GM23248 (cell line): ENCODE data around the gene SMCO3. TPM values are rescaled to one million over a fixed set of nuclear protein-coding genes. Genes with fewer than 3 reads are reported as not detected.

Source experiments
- DNase-seq: peaks from one replicate; pipeline ENCODE4 v3.0.0-alpha.2; 2015
- H2AFZ ChIP-seq: fragments of 200-600 bp; sonication (generic); 2 replicates; pipeline ENCODE4 v1.6.1; 2016; ENCODE audit warnings: antibody characterized with exemption
- H3F3A ChIP-seq: fragments of 200-600 bp; sonication (generic); 2 replicates; pipeline ENCODE4 v1.6.1; 2016; ENCODE audit warnings: mild to moderate bottlenecking, antibody characterized with exemption, mixed run types; ENCODE audit not compliant: insufficient read depth
- H3K27ac ChIP-seq: fragments of 200-600 bp; sonication (generic); 2 replicates; pipeline ENCODE4 v1.5.1; 2016; ENCODE audit warnings: mild to moderate bottlenecking
- H3K27me3 ChIP-seq: fragments of 200-600 bp; sonication (generic); replicated peaks from 2 replicates; pipeline ENCODE4 v1.6.1; 2016; ENCODE audit warnings: mild to moderate bottlenecking; ENCODE audit not compliant: insufficient read depth
- H3K36me3 ChIP-seq: fragments of 200-600 bp; sonication (generic); 2 replicates; pipeline ENCODE4 v1.6.1; 2016; ENCODE audit warnings: low read depth, mild to moderate bottlenecking
- H3K4me1 ChIP-seq: fragments of 200-600 bp; sonication (generic); 2 replicates; pipeline ENCODE4 v1.6.1; 2016; ENCODE audit warnings: mild to moderate bottlenecking; ENCODE audit not compliant: insufficient read depth
- H3K4me2 ChIP-seq: fragments of 200-600 bp; sonication (generic); one replicate; pipeline ENCODE4 v1.6.1; 2016; ENCODE audit warnings: mild to moderate bottlenecking; ENCODE audit not compliant: unreplicated experiment
- H3K4me3 ChIP-seq: fragments of 200-600 bp; sonication (generic); 2 replicates; pipeline ENCODE4 v1.5.1; 2016; ENCODE audit warnings: mild to moderate bottlenecking
- H3K79me2 ChIP-seq: fragments of 200-600 bp; sonication (generic); 2 replicates; pipeline ENCODE4 v1.6.1; 2016; ENCODE audit warnings: mild to moderate bottlenecking; ENCODE audit not compliant: insufficient read depth
- H3K9ac ChIP-seq: fragments of 200-600 bp; sonication (generic); 2 replicates; pipeline ENCODE4 v1.6.1; 2016; ENCODE audit warnings: mild to moderate bottlenecking
- H3K9me2 ChIP-seq: fragments of 200-600 bp; sonication (generic); 2 replicates; pipeline ENCODE4 v1.6.1; 2016; ENCODE audit warnings: mixed run types, mild to moderate bottlenecking, moderate library complexity; ENCODE audit not compliant: insufficient read depth
- H3K9me3 ChIP-seq: fragments of 200-600 bp; sonication (generic); one replicate; pipeline ENCODE4 v1.6.1; 2017; ENCODE audit warnings: low read depth
- H4K20me1 ChIP-seq: fragments of 200-600 bp; sonication (generic); 2 replicates; pipeline ENCODE4 v1.6.0; 2016; ENCODE audit not compliant: insufficient read depth
- EZH2 ChIP-seq: fragments of 200-600 bp; sonication (generic); IDR thresholded peaks from 2 replicates; pipeline ENCODE4 v1.6.1; 2018; ENCODE audit warnings: antibody characterized with exemption, mild to moderate bottlenecking; ENCODE audit not compliant: insufficient read depth, poor library complexity, severe bottlenecking
- EZH2phosphoT487 ChIP-seq: fragments of 200-600 bp; sonication (generic); IDR thresholded peaks from 2 replicates; pipeline ENCODE4 v1.6.1; 2018; ENCODE audit warnings: antibody characterized with exemption, moderate library complexity, mild to moderate bottlenecking, low read depth; ENCODE audit not compliant: insufficient read depth
- WGBS, 2 experiments: methylation state at CpG; one replicate each; pipeline ENCODE4 v1.1.6; 2015 to 2017; ENCODE audit warnings: low lambda C conversion rate in 2 of 2, low coverage in 1 of 2; ENCODE audit errors: missing lambda C conversion rate in 2 of 2; 5-methylcytosine and 5-hydroxymethylcytosine counted together
- in situ Hi-C: fragments of 300-500 bp; cut with MboI; formaldehyde crosslinking; loops from 2 replicates; pipeline ENCODE4 v1.15.0; 2020
- polyA plus RNA-seq: library from polyadenylated mRNA; unstranded; fragments of >200 nt; fragmentation: Nextera tagmentation; extraction: Ambion mirVana; gene quantifications from 2 replicates; pipeline ENCODE4 v1.2.1, GENCODE V29; 2016
- total RNA-seq: library from RNA; depleted of rRNA; stranded (reverse); fragments of >200 nt; shearing (Covaris generic); gene quantifications from 2 replicates; pipeline ENCODE4 v1.2.3, GENCODE V29; 2014; rRNA removed

Gene SMCO3
- total and polyA plus RNA-seq, 2 experiments from 2014 or later: not detected

- no peaks in the 10 kb centered on the region for H3K36me3 ChIP-seq
- H3K9me2 ChIP-seq: no peaks in the 10 kb centered on the region
- no peak for DNase-seq
- H3K27me3 ChIP-seq: no peaks in the 10 kb centered on the region
- no peak overlapping the region for H3K4me2 ChIP-seq
- no peak overlapping the region for H2AFZ ChIP-seq
- H3K4me3 ChIP-seq: no peak overlapping the region
- no peaks in the 10 kb centered on the region for H3K9me3 ChIP-seq
- H3K4me1 ChIP-seq: no peaks in the 10 kb centered on the region
- 64% methylated on average over 17 of the region's 17 CpGs for WGBS, 2 experiments
- TF ChIP-seq EZH2phosphoT487 (no peak), EZH2 (no peak)
- no peaks in the 10 kb centered on the region for H3K79me2 ChIP-seq
- no peak overlapping the region for H3K27ac ChIP-seq
- H3F3A ChIP-seq: no peaks in the 10 kb centered on the region
- in situ Hi-C loops: no loop called here
- H4K20me1 ChIP-seq: no peaks in the 10 kb centered on the region
- H3K9ac ChIP-seq: no peak overlapping the region
Observed at GRCh38 chr12:14756334-14757143, 57.4 kb downstream of the SMCO3 start.

Other genes with a start within 250 kb of the SMCO3 start
- gene PLBD1, start 246.3 kb downstream of the SMCO3 start, total RNA-seq: 0.51 and 0.65 TPM in 2 replicates
- 0.13 and 0.29 TPM in 2 replicates for gene PLBD1, start 246.3 kb downstream of the SMCO3 start, polyA plus RNA-seq
- gene GUCY2C, start 117.6 kb downstream of the SMCO3 start, total RNA-seq: not detected in 2 replicates
- gene GUCY2C, start 117.6 kb downstream of the SMCO3 start, polyA plus RNA-seq: not detected in 2 replicates
- gene WBP11, start 10.7 kb downstream of the SMCO3 start, total RNA-seq: 5.5 and 11.8 TPM in 2 replicates
- gene WBP11, start 10.7 kb downstream of the SMCO3 start, polyA plus RNA-seq: 44.0 and 46.1 TPM in 2 replicates
- gene C12orf60, start 10.5 kb downstream of the SMCO3 start, total RNA-seq: 1.2 and 2.3 TPM in 2 replicates
- 0.86 and 1.2 TPM in 2 replicates for gene C12orf60, start 10.5 kb downstream of the SMCO3 start, polyA plus RNA-seq
- not detected in 2 replicates for gene ART4, start 29.3 kb upstream of the SMCO3 start, total RNA-seq
- gene ART4, start 29.3 kb upstream of the SMCO3 start, polyA plus RNA-seq: not detected in 2 replicates
- gene MGP, start 71.7 kb upstream of the SMCO3 start, total RNA-seq: 0.86 TPM in 1 of 2 replicates, not detected in the other
- 1.3 and 2.5 TPM in 2 replicates for gene MGP, start 71.7 kb upstream of the SMCO3 start, polyA plus RNA-seq
- gene ERP27, start 124.4 kb upstream of the SMCO3 start, total RNA-seq: not detected in 2 replicates
- not detected in 2 replicates for gene ERP27, start 124.4 kb upstream of the SMCO3 start, polyA plus RNA-seq
- gene ARHGDIB, start 147.4 kb upstream of the SMCO3 start, total RNA-seq: 8.3 and 8.5 TPM in 2 replicates
- 10.4 and 13.4 TPM in 2 replicates for gene ARHGDIB, start 147.4 kb upstream of the SMCO3 start, polyA plus RNA-seq
- gene PDE6H, start 158.9 kb upstream of the SMCO3 start, total RNA-seq: not detected in 2 replicates
- gene PDE6H, start 158.9 kb upstream of the SMCO3 start, polyA plus RNA-seq: not detected in 2 replicates